Measurements from ENCODE around the gene ASTN2.
A peak's percentile ranks its signal among the peaks of the same experiment; 100 is the strongest.

Gene ASTN2

DNA sequence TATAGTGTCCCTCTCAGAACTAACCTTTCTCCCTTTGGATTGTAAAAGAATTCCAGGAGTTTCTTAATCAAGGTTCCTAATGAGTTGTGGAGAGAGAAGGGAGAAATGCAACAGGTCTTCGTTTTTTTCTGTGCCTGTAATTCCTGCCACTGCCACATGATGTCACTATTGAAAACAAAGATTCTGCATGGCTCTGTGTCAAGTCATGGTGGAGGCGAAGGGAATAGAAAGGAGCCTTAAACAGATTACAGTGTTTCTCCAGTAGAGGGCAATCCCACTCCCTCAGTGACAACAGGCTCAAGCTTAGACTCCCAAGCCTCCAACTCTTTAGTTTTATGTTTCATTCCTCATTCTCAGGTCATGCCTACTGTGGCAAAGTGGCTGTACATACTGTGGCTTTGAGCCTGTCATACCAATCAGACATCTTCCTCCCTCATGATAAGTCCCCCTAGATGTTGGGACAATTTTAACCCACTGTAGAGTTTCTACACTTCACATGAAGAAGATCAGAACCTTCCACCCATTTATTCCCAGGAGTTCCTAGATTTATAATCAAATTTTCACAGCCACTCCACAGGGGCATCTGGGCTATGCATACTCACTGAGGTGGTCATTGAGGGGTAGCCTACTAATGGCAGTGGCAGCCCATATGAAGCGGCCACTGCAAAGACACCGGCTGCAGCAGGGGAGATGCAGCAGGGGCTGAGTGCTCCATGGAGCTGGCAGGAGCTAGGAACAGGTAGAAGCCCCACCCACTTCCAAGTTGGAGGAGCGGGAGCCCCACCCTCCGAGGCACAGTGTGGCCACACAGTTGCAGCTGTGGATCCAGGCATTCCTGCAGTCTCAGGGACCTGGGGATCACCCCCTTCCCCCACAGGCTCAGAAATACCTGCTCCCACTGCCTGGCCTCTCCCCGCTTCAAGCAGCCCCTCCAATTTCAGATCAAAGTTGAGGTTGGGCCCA is 825.2 kb downstream of the ASTN2 start:
- peak; percentile 50 for DNase-seq

- DNase-seq = no peak
Measured at GRCh38 chr9:116587919-116588318, 826.9 kb downstream of the ASTN2 start.

- peak; percentile 44 for DNase-seq
Measured at GRCh38 chr9:116585896-116586295, 829.0 kb downstream of the ASTN2 start.

- no peak for DNase-seq
Measured at GRCh38 chr9:116585204-116585603, 829.7 kb downstream of the ASTN2 start.

GRCh38 chr9:116580853-116581252 is 834.0 kb downstream of the ASTN2 start:
- DNase-seq = no peak

DNA sequence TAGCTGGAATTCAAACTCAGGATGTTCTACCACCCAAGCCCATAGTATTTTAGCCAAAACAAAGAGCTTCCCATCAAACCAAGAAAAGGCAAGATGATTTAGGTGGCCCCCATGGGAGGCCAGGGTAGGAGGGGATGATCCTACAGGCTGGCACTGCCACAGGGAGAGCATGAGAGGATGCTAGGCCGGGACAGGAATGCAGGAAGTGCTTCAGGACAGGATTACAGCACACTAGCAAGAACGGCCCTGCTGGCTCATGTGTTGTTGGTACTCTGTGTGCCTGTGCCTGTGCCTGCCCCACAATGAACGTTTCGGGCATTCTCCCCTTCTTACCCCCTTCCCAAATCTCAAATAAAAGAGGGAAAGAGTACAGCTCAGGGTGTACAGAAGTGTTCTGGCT is 838.5 kb downstream of the ASTN2 start:
- peak; percentile 16 for DNase-seq

DNA sequence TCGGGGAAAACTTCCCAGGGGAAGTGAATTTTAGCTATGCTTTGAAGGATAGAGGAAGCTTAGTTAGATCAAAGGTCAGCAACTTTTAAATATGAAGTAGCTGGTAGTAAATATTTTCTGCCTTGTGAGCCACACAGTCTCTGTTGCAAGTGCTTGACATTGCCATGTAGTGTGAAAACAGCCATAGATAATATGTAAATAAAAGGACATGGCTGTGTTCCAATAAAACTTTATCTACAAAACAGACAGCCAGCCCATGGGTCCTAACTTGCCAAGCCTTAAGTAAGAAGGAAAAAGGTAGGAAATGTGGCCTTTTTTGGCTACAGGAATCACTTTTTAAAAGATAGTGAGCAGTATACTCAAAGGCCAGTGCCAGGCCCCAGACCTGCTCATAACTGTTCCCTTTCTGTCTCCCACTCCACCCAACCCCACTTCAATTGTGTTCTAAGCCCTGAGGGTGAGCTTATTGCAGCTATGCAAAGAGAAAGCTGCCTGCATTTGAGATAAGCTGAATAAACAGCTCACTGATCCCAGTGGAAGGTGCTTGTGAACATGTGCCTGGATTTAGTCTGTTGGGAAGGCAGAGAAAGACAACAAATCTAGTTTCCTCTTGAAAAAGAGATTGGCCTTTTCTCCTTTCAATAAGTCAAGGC is 840.7 kb downstream of the ASTN2 start:
- no peak for DNase-seq

DNA sequence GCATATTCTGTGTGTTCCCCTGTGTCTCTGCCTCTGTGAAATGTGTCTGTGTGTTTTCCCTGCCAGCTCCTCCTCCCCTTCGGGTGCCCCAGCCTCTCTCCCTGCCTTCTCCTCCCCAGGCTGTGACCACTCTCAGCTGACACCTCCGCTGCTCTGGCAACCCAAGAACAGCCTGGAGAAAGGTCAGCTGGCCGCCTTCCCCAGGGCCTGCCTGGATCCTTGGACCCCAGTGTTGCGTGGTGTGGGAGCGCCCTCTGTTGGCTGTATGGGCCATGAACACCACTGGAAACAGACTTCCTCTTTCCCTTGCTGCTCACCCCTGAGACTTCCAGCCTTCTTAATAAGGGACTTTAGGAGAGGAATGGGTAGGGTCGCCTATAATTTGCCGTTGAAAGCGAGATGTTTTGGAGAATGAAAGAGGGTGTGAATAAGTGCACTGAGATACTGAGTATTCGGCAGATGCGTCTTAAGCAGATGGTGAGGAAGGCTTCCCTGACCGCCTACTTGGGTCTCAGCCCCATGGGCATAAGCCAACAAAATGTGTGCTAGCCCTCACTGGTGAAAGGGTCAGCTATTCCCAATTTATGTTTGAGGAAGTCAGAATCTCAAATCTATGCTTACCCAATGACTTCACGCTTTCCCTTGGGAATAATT is 842.6 kb downstream of the ASTN2 start:
- DNase-seq = peak; percentile 75

- DNase-seq = no peak
Measured at GRCh38 chr9:116569111-116569510, 845.7 kb downstream of the ASTN2 start.

GRCh38 chr9:116566677-116567488 is 848.0 kb downstream of the ASTN2 start:
- peak; percentile 57 for DNase-seq

DNA sequence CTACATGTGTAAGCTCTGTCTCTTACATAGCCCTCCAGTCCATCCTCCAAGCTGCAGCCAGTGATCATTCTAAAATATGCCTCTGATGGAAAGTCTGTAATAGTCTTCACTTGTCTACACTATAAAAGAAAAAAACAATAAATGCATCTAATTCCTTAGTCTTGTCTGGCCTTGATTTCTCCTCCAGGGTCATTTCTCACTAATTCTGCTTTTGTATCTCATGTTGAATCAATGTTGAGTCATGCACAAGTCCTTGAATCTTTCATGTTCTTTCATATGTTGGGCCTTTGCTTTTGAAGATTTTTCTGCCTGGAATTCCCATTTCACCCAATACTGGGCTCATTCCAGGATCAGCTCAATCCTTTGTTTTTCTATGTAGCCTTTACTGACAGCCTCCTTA is 848.9 kb downstream of the ASTN2 start:
- peak; percentile 42 for DNase-seq

- no peak for DNase-seq
Measured at GRCh38 chr9:116564266-116564793, 850.5 kb downstream of the ASTN2 start.

DNA sequence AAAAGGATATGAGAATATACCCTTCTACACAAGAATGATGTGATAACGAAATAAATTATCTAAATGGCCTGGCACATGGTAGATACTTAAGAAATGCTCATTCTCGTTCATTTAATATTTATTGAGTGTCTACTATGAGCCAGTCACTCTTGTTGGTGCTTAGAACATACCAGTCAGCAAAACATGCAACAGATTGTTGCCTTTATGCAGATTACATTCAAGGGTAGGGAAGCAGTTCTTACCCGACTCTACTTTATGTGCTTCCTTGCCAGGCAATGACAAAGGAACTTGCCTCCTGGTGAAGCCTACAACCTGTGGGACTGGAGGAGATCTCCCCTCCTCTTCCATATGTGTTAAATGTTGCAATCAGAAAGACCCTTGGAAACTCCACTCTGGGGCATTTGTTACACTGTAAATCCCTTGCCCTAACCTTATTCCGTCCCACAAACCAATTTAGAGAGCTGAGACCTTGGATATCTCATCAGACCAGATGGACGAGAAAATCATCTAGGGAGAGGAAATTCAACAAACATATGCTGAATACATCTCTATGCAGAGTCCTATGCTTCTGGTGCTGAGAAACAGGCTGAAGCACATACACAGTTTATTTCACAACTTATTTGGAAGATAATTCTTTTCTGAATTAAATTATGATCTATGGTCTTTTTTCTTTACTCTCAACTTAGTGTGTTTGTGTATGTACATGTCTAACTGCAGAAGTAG is 855.9 kb downstream of the ASTN2 start:
- DNase-seq = no peak

DNA sequence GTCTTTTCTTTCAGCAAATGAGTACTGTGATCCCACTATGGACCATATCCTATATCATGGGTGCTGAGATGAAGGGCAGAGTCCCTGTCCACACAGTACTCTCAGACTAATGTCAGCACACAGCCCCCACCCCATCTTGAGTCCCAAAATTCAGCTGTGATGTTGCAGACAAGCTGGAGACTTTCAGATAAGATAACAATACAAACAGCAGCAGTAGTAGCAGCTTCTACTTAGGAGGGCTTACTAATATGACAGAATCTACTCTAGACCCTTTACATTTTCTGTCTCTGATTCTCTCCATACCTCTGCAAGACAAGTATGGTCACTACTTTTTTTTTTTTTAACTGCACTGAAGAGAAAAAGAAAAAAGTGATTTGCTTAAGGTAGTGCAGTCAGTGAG is 856.8 kb downstream of the ASTN2 start:
- DNase-seq = no peak

- no peak for DNase-seq
Measured at GRCh38 chr9:116555556-116556155, 859.2 kb downstream of the ASTN2 start.

- no peak for DNase-seq
Measured at GRCh38 chr9:116555119-116555518, 859.7 kb downstream of the ASTN2 start.

DNA sequence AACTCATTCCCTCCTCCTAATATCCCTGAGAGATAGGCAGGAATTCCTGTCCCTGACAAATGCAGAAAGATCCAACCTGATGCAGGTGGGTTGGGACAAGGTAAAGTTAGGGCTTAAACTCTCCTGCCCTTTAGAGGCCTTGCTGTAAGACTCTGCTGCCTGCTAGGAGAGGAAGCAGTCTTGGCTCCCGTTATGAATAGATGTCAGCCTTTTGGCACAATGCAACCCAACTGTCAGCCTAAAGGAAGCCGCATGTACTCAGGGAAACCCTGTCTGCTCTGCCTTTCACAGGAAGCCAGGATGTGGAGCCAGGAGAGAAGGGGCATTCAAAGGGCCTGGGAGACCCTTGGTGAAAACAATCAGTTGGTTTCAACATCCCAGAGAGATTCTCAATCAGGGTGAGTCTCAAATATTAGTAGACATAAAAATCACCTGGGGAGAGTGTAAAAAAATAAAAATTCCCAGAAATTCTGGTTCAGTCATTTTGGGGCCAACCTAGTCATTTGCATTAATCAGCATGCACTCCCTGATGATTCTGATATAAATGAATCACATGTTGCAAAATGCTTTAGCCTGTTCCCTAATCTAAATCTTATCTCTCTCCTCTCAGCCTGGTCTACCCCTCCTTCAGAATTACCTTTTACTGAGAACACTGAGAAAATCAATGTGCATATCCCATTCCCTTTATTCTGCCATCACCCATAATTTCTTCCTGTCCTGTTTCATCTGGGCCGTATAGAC is 864.0 kb downstream of the ASTN2 start:
- peak; percentile 52 for DNase-seq

DNA sequence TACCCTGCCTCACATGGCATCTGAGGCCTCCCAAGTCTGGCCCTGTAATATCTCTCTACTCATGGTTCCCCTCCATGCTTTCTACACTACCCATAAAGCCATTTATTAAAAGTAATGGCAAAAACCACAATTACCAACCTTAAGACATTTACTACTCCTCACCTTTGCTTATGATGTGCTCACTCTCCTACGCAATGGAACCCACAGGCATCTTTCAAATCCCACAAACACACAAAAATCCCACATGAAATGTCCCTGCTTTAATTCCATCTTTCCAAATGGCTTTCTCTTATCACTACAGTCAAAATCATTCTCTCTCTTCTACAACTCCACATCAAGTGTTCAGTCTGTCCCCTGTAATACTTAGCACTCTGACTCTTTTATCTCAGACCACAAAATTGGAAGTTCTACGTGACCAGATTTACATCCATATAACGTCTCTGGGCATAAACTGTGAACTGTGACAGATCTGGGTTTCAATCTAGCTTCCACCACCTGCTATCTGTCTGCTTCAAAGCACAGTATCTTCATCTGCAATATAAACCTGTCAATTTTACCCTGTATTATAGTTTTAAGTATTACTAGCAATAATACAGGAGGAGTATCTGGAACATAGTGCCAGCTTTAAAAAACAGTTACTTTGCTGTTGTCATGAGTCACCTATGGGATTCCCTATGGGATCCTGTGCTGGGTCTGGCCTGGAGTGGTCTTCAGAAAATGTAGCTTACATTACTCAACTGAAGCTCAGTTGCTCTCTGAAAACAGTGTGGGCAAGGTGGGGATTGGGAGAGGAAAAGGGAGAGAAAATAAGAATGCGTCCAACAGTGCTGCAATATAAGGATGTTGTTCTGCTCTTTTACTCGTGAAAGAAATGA is 864.8 kb downstream of the ASTN2 start:
- DNase-seq = no peak

DNA sequence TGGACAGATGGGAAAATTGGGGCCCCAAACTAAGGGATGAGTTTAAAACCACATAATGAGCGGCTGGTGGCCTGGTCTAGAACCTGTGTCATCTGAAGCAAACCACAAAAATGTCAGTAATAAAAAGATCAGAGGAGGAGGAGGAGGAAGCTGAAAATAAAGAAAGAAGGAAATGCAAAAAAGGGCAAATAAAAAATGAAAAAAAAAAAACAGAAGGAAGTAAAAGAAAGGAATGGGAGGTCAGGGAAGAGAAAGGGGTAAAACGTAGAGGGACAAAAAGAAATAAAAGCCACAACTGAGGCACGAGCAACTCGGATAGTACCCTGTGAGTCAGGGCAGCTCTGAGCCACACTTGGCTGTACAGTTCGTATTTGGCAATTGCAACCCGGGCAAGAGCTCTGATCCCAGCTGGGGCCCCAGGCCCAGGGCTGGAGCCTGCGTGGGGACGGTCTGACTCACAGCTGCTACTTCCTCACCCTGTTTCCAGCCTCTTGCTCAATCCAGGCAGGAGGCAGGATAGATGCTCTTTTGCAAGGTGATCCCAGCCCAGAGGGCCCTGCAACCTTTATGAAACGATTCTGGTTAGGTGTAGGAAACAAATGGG is 865.7 kb downstream of the ASTN2 start:
- DNase-seq = peak; percentile 96
